CD4-positive, alpha-beta T cell treated with Interleukin-17A for 1 hour (primary cell): ENCODE data around the gene ZFP1.
"Not testable (repeated sequence)": the region's sequence is repeated elsewhere in the genome, so short reads cannot be mapped to it uniquely, and the experiment has no call there.

Experiments used
- DNase-seq: peaks from one replicate; pipeline ENCODE4 v3.0.0-alpha.2; 2020

Gene ZFP1

GRCh38 chr16:75113541-75114121, 34.7 kb upstream of the ZFP1 start:
- no peak for DNase-seq

GRCh38 chr16:75114179-75114945, 34.0 kb upstream of the ZFP1 start:
- no peak for DNase-seq

- no peak for DNase-seq
These were observed 33.1 kb upstream of the ZFP1 start for GRCh38 chr16:75114946-75115825.

- no peak for DNase-seq
These were observed 32.0 kb upstream of the ZFP1 start, which contains the start of gene LDHD for GRCh38 chr16:75116081-75116910. Gene LDHD, minus strand, starts transcription at chr16:75116780. Its CDS starts 60 bp downstream, at chr16:75116720.

- DNase-seq = no peak
These were observed 31.4 kb upstream of the ZFP1 start for GRCh38 chr16:75116911-75117245.

GRCh38 chr16:75118943-75119539, 29.3 kb upstream of the ZFP1 start:
- no peak for DNase-seq

GRCh38 chr16:75120253-75120652, 28.1 kb upstream of the ZFP1 start:
- DNase-seq = no peak

- DNase-seq = no peak
These were observed 26.3 kb upstream of the ZFP1 start for GRCh38 chr16:75121949-75122568.

GRCh38 chr16:75122609-75123008, 25.7 kb upstream of the ZFP1 start:
- no peak for DNase-seq

- no peak for DNase-seq
These were observed 20.5 kb upstream of the ZFP1 start for GRCh38 chr16:75127713-75128415.

- not testable (repeated sequence) for DNase-seq
These were observed 18.7 kb upstream of the ZFP1 start for GRCh38 chr16:75129421-75130149.

GRCh38 chr16:75130150-75130771, 18.1 kb upstream of the ZFP1 start:
- no peak for DNase-seq

GRCh38 chr16:75131081-75131480, 17.2 kb upstream of the ZFP1 start:
- DNase-seq = no peak

- no peak for DNase-seq
These were observed 10.1 kb upstream of the ZFP1 start for GRCh38 chr16:75138233-75138632.

GRCh38 chr16:75138636-75139035, 9.7 kb upstream of the ZFP1 start:
- no peak for DNase-seq

GRCh38 chr16:75139498-75139897, 8.8 kb upstream of the ZFP1 start:
- DNase-seq = no peak

- DNase-seq = no peak
These were observed 4.4 kb upstream of the ZFP1 start for GRCh38 chr16:75143941-75144340.

GRCh38 chr16:75147968-75148310, 385 bp upstream of the ZFP1 start:
- no peak for DNase-seq

- DNase-seq = no peak
These were observed 3.5 kb downstream of the ZFP1 start for GRCh38 chr16:75151798-75152197.

- DNase-seq = no peak
These were observed 4.3 kb downstream of the ZFP1 start for GRCh38 chr16:75152635-75153034.
